HG03460 (cell line): ENCODE measurements around the gene FNIP2.

Experiments
- ATAC-seq: cut with Tn5 transposase; IDR thresholded peaks from one replicate; pipeline ENCODE4 v1.9.1; 2021; ENCODE audit not compliant: unreplicated experiment

Gene FNIP2

DNA sequence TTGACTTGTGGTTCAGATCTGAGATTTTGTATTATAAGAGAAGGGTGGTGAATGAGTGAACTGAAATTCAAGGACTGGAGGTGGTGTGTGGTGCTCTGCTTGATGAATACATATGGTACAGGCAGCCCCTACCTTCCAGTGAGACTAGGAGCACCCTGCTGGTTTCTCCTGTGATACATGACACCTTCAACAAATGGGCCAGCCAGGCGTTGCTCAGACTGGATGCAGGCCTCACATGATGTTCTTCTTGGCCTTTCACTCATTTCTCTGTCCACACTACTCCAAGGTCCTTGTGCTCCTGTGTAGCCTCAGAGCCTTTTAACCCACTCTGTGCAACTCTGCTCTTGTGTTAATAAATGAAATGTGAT, 67.2 kb downstream of the FNIP2 start:
- no peak for ATAC-seq

DNA sequence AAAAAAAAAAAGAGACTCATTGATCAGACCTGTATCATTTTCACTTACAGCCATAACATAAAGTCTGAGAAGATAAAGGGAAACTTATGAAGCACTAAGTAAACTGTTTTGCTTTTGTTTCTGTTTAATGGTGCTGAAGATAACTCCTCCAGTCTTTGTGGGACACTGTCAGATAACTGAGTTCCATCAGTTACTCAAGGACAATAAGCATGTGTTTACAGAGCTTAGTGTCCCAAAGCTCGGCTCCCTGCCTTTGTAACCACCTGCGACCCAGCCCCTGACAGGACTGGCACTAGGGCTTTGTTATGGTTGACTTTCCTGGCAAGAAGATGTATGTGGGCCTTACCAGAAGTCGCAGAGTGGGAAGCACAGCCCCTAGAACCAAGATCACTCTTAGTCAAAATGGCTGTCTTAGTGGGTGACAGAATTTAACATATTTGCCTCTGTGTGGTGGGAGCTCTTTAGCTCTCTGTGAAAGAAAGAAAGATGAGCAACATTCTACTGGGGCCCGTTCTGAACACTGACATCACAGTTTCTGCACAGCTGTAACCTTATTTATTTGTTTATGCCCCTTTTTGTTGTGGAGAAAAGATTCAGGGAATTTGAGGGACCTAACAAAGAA, 68.1 kb downstream of the FNIP2 start:
- ATAC-seq, result no peak

DNA sequence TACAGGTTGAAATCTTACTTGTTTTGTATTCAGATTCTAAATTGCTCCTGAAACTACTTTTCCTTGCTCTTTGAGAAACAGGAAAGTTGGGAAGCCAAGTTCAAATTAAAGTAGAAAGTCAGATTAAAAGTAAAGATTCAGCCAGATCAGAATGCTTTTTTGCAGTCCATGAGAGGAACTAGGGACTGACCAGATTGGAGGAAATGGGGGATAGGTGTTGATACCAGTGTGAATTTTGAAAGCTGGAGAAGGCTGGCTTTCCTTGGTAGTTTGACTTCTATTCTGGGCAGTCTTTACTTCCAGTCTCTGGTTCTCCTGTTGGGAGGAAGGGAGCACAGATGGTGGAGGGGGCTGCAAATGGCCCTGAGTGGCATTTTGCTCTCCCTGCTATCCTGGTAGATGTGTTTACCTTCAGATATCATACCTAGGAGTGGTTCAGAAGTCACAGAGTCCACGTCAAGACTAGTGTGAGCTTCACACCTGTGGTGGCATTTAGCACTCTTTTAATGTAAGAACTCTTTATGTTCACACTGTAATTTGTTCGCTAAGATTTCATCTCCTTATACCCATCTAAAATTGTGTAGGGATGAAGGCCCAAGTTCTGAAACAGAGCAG, 68.8 kb downstream of the FNIP2 start:
- no peak for ATAC-seq

DNA sequence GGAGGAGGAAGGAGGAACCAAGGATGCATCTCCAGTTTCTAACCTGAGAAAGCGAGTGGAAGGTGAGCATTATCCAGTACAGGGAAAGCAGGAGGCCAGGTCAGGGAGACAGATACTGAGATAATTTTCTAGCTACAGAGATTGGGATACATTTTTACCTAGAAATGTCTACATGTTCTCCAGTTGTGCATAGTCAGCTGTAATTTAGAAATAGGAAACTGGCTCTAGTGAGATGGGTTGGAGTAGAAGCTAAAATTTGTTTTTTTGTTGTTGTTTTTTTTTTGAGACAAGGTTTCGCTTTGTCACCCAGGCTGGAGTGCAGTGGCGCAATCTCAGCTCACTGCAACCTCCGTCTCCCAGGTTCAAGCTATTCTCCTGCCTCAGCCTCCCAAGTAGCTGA, 71.3 kb downstream of the FNIP2 start:
- no peak for ATAC-seq

DNA sequence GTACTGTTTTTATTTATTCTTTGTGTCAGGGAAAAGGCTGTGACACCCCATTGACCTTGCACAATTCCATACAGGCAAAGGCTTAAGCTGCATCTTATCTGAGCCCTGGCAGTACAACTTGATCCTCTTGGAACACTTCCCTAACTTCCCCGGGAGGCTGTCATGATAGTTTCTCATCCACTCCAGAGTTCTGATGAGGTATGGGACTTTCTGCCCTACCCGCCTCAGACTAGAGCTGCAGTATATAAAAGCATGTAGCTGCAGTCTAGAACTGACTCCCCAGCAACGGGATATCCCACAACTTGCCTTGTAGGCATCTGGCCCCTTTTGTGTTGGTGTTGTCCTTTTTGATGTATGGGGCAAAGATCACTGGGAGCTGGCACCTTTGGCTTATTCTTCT, 72.7 kb downstream of the FNIP2 start:
- no peak for ATAC-seq

DNA sequence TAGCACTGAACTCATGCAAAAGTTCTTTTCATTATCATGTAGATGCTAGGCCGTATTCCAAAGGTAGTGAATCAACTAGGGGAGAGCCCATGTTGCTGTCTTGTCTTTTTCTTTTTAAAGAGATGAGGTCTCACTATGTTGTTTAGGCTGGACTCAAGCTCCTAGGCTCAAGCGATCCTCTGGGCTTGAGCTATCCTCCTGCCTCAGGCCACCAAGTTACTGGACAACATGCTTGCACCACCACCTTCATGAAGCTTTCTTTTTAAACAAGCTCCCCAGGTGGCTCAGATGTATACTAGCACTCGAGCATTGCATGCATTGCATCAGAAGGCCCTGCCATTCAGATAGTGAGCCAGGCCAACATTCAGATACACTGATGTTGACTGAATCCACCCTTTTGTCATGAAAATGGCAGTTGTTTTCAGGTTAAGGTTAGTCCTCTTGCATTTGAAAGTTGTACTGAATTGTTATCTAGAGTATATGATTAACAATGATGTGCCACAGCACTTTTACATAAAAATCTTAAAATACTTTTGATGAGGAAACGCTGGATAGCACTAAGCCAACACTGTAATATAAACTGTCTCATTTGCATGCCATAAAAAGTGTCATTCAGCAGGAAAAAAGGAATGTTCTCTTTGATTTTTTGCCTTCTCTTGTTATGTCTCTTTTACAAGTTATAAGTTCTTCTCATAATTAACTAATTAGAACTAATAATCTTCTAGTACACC, 76.7 kb downstream of the FNIP2 start:
- no peak for ATAC-seq

DNA sequence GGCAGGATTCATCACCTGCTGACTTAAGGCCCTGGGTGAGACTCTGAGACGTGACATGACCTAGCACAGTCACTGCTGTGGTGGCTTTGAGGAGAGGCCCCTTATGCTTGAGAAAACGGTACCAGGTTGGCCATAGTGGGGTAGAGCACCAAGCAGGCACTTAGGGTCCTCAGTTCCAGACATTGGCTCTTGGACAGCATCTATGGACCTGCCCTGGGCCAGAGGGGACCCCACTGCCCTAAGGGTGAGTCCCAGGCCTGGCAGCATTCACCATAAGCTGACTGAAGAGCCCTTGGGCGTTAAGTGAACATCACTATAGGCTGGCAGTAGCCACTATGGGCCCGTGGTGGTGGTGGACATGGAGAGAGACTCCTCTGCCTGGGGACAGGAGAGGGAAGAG, 78.7 kb downstream of the FNIP2 start:
- ATAC-seq, result no peak

DNA sequence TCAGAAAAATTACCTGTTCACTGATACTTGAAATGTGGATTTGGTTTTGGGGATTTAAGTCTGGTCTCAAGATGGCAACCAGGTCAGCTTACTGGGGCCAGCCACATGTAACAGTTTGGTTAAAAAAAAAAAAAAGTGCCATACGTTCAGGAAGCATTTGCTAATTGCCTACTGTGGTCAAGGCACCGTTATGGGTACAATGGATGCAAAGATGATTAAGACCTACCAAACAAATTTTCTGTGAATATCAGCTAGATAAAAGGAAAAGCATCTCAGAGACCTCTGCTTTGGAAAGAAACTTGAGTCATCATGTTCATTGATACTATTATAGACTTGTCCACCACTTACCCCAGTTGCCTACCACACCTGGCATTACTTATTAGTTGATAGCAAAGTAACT, 80.9 kb downstream of the FNIP2 start:
- ATAC-seq, result no peak

DNA sequence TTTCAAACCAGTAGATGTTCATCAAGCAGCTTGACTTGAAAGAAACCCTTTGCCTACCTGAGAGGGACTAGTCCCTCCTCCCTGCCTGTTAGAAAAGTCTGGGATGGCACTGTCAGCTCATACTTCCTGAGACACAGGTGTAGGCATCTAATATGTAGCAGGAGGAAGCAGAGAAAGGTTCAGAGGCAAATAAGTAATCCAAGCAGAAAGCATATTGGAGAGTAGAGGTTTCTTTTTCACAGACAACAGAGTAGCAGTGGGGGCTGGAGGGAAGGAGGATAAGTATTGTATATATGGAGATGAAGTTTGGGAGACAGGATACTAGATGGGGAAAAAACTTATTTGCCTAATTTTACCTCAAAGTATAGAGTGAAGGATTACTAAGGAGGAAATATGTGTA, 81.5 kb downstream of the FNIP2 start:
- no peak for ATAC-seq

DNA sequence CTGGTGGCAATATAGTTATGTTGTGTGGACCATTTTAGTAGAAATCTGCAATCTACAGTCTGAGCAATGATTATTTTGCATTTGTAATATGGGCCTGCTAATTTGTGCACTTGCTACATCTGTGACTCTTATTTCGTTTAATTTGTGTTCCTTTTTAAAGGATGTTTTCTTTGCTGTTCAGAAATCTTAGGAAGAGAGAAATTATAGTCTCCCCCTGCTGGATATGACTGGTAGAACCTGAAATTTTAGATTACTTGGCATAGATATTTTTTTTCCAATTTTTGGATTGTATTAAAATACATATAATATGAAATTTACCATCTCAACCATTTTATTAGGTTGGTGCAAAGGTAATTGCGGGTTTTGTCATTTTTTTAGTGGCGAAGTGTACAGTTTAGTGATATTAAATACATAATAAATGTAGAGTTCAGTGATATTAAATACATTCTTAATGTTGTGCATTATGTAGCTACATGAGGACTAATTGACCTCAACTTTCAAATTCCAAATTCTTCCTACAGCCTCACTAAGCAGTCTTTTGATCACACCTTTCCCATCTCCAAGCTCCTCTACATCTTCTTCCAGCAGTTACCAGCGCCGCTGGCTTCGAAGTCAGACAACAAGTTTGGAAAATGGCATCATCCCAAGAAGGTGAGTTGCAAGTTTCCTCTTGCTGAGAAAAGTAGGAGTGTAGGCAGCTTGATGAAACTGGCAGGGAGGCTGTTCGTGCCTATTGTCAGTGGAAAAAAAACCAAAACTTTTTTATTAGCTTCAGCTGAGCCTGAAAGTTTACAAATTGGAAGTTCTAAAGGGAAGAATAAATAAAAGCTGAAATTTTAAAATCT, 82.2 kb downstream of the FNIP2 start:
- no peak for ATAC-seq

DNA sequence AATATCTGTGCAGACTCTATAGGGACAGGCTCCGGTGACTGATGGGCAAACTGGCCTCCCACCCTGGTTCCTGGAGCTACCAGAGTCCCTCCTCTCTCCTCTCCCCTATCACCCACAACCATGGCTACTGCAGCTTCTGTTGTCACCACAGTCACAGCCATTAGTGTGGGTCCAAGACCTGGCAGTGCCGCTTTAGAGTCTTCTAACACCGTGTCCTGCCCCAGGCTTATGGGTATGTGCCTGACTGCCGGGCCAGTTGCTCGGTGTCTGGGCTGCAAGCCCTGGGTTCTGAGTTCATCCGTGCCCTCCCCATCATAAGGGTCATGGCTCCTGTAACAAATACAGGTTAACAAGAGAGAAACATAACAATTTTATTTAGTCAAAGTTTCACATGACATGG, 85.4 kb downstream of the FNIP2 start:
- no peak for ATAC-seq

DNA sequence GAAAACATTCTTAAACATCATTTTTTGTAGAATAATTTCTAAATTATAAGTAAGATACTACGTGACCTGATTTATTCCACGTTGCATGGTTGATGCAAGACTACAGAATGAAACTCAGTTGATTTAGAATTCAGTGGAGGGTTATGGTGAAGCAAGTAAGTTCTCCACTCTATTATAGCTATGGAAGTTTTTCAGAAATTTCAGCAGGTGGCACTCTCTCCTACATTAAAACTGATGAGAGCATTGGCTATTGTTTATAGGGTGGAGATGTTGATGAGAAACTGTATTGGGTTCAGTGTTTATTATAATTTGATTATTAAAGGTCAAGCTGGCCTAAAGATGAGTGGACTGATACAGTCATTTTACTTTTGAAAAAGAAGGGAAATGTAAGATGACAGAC, 88.0 kb downstream of the FNIP2 start:
- ATAC-seq, result peak; percentile 65

DNA sequence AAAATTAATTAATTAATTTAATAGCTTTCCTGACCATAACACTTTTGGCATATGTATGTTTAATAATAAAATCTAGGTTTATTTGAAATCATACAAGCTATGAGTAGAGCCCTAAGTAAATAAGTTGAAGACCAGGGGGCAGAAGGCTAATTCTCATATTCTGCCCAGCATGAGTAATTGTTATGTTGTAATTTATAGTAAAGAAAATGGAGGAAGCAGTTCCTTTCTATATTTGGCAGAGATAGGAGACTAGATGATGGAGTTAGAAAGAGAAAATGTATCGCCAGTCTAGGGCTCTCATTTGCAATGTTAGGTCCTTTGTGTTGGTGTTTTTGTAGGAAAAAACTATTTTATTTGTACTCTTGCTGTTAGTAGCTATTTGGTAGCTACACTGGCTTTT, 89.1 kb downstream of the FNIP2 start:
- no peak for ATAC-seq

DNA sequence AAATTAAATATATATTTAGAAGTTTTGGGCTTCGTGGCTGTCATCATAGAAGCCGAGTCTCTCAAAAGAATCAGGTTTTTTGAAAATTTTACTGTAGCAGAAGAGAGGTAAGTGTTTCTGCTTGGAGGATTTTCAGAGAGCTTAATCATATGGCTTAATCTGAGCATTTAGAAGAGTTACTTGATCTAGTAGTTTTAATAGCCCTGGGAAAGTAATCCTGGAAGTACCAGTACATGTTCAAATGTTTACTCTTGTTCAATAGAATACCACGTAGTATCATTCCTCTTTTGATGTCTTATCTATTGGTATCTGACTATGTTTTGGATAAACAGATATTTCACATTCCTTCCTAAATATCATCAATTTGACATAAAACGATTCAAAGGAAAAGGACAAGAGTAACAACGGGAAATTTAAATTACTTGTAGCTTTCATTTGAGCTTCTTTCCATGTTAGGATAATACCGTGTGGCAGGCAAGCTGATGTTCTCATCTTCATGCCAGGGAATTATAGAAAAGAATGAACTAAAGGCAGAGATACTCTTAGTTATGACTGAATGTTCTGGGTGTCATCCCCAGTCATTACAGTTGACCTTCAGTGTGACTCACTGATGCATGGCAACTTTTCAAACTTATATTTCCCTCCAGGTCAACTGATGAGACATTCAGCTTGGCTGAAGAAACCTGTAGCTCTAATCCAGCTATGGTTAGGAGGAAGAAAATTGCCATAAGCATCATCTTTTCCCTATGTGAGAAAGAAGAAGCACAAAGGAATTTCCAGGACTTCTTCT, 89.8 kb downstream of the FNIP2 start:
- ATAC-seq, result no peak

DNA sequence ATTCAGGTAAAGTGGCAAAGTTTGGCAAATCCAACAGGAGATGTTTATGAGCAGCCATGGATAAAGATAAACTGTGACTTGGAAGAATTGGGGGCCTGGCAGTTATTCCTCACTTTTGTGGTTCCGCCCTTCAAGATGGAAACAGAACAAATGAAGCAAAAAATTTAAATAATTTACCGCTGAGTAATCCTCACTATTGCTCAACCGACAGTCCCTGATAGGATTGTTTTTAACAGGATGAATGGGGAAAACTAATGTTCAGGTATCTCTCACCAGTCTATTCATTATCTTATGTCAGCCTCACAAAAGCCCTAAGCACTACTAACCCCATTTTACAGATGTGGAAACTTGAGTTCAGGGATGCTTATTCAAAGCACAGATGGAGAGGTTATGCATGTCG, 90.8 kb downstream of the FNIP2 start:
- no peak for ATAC-seq

DNA sequence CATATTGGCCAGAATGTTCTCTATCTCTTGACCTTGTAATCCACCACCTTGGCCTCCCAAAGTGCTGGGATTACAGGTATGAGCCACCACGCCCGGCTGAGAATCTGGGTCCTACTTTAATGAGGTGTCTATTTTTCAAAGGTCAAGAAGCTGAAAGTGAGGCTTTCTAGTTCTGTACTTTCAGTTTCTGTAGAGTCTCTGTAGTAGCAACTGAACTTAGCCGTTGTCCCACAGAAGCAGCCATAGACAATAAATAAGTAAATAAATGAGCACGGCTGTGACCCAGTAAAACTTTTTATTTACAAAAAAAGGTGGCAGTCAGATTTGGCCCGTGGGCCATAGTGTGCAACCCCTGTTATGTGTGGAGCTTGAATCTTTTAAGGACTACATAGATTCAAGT, 92.0 kb downstream of the FNIP2 start:
- peak; percentile 81 for ATAC-seq

DNA sequence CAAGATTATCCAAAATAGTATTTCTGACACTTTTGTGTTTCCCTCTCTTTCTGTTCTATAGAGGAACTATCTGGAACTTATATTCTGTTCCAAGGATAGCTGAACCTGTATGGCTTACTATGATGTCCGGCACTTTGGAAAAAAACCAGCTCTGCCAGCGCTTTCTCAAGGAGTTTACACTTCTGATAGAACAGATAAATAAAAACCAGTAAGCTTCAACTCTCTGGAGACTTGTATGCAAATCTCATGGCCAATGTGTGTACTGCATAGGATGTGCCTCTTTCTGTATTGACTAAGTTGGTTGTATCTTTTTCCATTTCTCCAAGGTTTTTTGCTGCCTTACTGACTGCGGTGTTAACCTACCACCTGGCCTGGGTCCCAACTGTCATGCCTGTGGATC, 92.5 kb downstream of the FNIP2 start:
- ATAC-seq, result peak; percentile 47

DNA sequence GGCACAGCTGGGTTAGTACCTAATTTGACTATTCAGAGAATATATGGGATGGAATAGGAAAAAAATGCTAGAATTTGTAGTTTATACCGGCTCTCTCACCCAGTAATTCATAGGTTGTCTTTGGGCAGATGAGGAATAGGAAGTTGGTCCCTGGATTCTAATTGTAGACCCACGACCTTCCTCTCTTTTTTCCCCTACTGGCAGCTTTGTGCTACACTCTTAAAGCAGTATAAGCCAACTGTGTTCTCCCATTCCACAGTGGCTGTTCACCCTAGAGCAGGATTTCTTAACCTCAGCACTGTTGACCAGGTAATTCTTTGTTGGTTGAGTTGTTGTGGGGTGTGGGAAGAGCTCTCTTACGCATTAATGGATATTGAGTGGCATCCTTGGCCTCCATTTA, 92.9 kb downstream of the FNIP2 start:
- no peak for ATAC-seq

DNA sequence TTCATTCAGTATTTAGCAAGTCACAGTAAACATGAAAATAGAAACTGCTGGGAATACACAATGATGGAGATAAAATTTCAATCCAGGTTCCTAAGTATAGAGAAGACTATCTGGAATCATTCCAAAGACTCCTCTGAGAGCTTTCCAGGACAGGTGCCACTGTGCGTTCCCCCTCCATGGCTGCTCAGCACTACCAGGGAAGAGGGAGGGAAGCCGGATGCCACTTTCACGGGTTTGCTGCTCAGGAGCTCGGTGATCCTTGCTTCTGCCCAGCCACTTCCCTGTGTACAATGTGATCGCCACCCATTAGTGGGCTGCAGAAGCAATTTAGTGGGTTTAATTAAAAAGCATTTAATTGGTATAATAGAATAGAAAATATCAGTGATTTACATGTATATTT, 94.5 kb downstream of the FNIP2 start:
- no peak for ATAC-seq

DNA sequence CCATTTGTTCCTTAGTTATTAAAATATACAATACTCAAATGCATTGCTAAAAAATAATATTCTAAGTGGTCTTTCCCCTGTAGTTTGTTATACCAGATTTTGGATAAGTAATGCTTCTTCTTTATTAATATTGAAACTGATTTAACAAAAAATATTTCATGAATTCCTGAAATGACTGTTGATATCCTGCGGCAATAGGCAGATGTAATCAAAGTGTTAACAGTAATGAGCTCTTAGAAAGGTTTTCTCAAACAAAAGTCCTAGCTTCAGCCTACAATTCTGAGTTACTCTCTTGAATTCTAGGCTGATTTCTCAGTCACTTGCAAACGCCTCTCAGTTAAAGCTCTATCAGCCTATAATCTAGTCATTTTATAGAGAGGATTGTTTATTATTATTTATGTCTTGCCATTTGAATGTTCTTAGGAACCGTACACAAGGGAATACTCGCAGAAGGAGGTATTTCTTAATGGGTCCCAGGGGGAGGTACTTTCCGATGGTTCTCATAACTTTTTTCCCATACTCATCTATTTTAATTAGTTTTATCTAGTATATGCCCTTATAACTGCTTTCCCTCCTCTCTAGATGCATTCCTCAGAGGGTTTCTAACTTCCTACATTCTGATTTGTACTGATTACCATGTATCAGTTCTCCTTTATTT, 96.8 kb downstream of the FNIP2 start:
- no peak for ATAC-seq
